Gastrocnemius medialis (tissue), 4 donors: ENCODE data around the gene PLCH1.

Experiments
- POLR2A ChIP-seq, 2 donors: fragments of 450-650 bp; IDR thresholded peaks; one replicate each; pipeline ENCODE4 v1.6.1; 2017; ENCODE audit warnings: antibody characterized with exemption in 2 of 2, mild to moderate bottlenecking in 2 of 2, moderate library complexity in 2 of 2
- TF ChIP-seq, protein P1 (sequence below), 5 experiments: fragments of 450-650 bp in 3 of 5; fragments of 200-600 bp in 2 of 5; sonication (generic) in 2 of 5; IDR thresholded peaks in 4 of 5; conservative IDR thresholded peaks in 1 of 5; 1 replicate in 4 of 5; 2 replicates in 1 of 5; pipeline ENCODE4 v1.5.1; 2016 to 2019; ENCODE audit warnings: antibody characterized with exemption in 5 of 5, mild to moderate bottlenecking in 3 of 5, moderate library complexity in 3 of 5

DNA sequence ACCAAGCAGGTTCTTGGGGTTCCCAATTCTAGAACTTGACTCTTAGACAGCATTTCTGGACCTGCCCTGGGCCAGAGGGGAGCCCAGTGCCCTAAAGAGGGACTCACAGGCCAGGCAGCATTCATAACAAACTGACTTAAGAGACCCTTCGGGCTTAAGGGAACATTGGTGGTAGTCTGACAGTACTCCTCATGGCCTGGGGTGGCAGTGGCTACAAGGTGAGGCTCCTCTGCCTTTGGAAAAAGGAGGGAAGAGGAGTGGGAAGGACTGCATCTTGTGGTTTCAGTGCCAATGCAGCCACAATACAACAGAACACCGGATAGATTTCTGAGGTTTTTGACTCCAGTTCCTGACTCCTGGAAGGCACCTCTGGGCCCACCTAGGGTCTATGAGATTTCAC, 279.2 kb downstream of the PLCH1 start:
- TF ChIP-seq, protein P1, sequence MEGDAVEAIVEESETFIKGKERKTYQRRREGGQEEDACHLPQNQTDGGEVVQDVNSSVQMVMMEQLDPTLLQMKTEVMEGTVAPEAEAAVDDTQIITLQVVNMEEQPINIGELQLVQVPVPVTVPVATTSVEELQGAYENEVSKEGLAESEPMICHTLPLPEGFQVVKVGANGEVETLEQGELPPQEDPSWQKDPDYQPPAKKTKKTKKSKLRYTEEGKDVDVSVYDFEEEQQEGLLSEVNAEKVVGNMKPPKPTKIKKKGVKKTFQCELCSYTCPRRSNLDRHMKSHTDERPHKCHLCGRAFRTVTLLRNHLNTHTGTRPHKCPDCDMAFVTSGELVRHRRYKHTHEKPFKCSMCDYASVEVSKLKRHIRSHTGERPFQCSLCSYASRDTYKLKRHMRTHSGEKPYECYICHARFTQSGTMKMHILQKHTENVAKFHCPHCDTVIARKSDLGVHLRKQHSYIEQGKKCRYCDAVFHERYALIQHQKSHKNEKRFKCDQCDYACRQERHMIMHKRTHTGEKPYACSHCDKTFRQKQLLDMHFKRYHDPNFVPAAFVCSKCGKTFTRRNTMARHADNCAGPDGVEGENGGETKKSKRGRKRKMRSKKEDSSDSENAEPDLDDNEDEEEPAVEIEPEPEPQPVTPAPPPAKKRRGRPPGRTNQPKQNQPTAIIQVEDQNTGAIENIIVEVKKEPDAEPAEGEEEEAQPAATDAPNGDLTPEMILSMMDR (IDR thresholded peaks at IDR 0.05 in 4 of 5, conservative IDR thresholded peaks at IDR 0.05 in 1 of 5): no peak
- TF ChIP-seq POLR2A (IDR thresholded peaks at IDR 0.05): no peak
